HFFc6 (cell line): ENCODE results near the gene GALNT7. TPM values are rescaled to one million over a fixed set of nuclear protein-coding genes. Genes with fewer than 3 reads are reported as not detected.

Source experiments
- DNase-seq: peaks from one replicate; pipeline ENCODE4 v3.0.0-alpha.2; 2018
- H3K27ac Mint-ChIP-seq: 2 replicates; pipeline ENCODE4 v1.8.0; 2020; ENCODE audit warnings: mild to moderate bottlenecking, mixed read lengths
- H3K27me3 Mint-ChIP-seq: 2 replicates; pipeline ENCODE4 v1.8.0; 2021; ENCODE audit warnings: mild to moderate bottlenecking, moderate library complexity, mixed read lengths; ENCODE audit not compliant: insufficient read depth
- H3K36me3 Mint-ChIP-seq: 2 replicates; pipeline ENCODE4 v1.8.0; 2021; ENCODE audit warnings: low read depth, mixed read lengths
- H3K4me1 Mint-ChIP-seq: 2 replicates; pipeline ENCODE4 v1.8.0; 2020; ENCODE audit warnings: low read depth, mixed read lengths
- H3K4me3 Mint-ChIP-seq: 2 replicates; pipeline ENCODE4 v1.8.0; 2020; ENCODE audit warnings: mild to moderate bottlenecking, moderate library complexity, mixed read lengths
- H3K9me3 Mint-ChIP-seq: 2 replicates; pipeline ENCODE4 v1.8.0; 2020; ENCODE audit warnings: mild to moderate bottlenecking, mixed read lengths
- total RNA-seq, 6 experiments: library from RNA; stranded (reverse); fragmentation: NEBNext Ultra II Directional; extraction: Animal tissue kit (Norgen Biotek cat#: 25700); gene quantifications; 2 replicates in 1 of 6; 3 replicates in 5 of 6; pipeline ENCODE4 v1.2.3, GENCODE V29; 2021
- TF ChIP-seq, protein P1 (sequence below): fragments of 200-600 bp; sonication (generic); IDR thresholded peaks from 2 replicates; pipeline ENCODE4 v1.5.0; 2021; ENCODE audit warnings: antibody characterized with exemption, mild to moderate bottlenecking

GALNT7 gene
- total RNA-seq, 6 experiments from 2014 or later: 10.9 to 24.3 (median 23.0) TPM

DNA sequence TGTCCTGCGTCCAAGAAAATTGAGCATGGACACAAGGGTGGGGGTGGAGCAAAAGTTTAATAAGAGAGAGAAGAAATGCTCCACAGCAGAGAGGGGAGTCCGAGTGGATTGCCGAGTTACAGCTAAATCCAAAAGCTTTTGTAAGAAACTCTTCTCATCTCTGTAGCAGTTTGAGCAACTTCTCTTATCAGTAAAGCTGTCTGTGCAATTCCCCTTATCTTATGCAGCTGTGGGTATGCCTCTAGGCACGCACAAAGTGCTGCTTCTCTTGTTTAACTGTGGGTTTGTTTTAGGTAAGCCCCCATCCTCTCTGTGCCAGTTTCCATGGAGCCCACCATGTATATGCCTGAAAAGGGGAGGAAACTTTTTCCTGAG, 120.7 kb downstream of the GALNT7 start:
- H3K4me1 Mint-ChIP-seq: peaks cover 12% of the 10 kb centered on the region
- H3K27me3 Mint-ChIP-seq: no peaks in the 10 kb centered on the region; the same call in 1 of the 2 replicates
- peaks cover 15% of the 10 kb centered on the region; the same call in 1 of the 2 replicates for H3K36me3 Mint-ChIP-seq
- H3K9me3 Mint-ChIP-seq: peaks cover 21% of the 10 kb centered on the region
- no peak overlapping the region for H3K27ac Mint-ChIP-seq
- TF ChIP-seq, protein P1, sequence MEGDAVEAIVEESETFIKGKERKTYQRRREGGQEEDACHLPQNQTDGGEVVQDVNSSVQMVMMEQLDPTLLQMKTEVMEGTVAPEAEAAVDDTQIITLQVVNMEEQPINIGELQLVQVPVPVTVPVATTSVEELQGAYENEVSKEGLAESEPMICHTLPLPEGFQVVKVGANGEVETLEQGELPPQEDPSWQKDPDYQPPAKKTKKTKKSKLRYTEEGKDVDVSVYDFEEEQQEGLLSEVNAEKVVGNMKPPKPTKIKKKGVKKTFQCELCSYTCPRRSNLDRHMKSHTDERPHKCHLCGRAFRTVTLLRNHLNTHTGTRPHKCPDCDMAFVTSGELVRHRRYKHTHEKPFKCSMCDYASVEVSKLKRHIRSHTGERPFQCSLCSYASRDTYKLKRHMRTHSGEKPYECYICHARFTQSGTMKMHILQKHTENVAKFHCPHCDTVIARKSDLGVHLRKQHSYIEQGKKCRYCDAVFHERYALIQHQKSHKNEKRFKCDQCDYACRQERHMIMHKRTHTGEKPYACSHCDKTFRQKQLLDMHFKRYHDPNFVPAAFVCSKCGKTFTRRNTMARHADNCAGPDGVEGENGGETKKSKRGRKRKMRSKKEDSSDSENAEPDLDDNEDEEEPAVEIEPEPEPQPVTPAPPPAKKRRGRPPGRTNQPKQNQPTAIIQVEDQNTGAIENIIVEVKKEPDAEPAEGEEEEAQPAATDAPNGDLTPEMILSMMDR: no peak
- no peak for DNase-seq
- H3K4me3 Mint-ChIP-seq: no peak overlapping the region

DNA sequence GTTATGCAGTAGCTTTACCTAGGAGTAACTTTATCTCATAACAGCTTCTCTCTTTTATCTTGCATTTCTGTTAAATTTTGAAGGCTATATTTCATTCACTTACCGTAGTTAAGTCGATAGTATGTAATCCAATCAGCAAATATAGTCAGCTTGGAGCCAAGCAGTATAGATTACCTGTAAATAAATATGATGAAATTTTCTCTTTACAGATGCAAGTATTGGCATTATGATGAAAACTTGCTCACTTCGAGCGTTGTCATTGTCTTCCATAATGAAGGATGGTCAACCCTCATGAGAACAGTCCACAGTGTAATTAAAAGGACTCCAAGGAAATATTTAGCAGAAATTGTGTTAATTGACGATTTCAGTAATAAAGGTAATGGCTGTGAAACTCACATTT, 123.3 kb downstream of the GALNT7 start:
- H3K36me3 Mint-ChIP-seq: no peaks in the 10 kb centered on the region

DNA sequence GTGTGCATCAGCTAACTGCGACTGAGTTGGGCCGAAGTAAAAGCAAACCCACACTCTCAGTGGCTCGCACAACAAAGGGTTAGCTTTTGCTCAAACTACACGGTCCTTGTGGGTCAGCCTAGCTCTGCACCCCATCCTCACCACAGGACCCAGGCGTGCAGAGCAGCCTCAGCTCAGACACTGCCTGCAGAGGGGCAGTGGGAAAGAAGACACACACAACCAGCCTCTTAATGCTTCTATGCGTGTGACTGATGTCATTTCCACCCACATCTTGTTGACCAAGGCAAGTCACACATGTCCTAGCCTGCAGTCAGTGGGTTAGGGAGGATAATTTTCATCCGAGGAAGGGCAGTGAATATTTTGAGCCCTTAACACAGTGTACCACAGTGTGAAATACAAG, 125.1 kb downstream of the GALNT7 start:
- no peaks in the 10 kb centered on the region for H3K36me3 Mint-ChIP-seq
- H3K27ac Mint-ChIP-seq: no peak overlapping the region
- DNase-seq: no peak
- peaks cover 6% of the 10 kb centered on the region for H3K4me1 Mint-ChIP-seq
- H3K9me3 Mint-ChIP-seq: no peaks in the 10 kb centered on the region
- TF ChIP-seq, protein P1: no peak
- no peaks in the 10 kb centered on the region; the same call in 1 of the 2 replicates for H3K27me3 Mint-ChIP-seq
- H3K4me3 Mint-ChIP-seq: no peak overlapping the region

More for the DNA sequence above, 123.3 kb downstream of the GALNT7 start:
- no peak for DNase-seq
- Mint-ChIP-seq H3K27me3 (no peaks in the 10 kb centered on the region; the same call in 1 of the 2 replicates), H3K9me3 (peaks cover 4% of the 10 kb centered on the region; the same call in 1 of the 2 replicates), H3K27ac (no peak overlapping the region), H3K4me3 (no peak overlapping the region), H3K4me1 (peaks cover 12% of the 10 kb centered on the region)
- TF ChIP-seq, protein P1: no peak

DNA sequence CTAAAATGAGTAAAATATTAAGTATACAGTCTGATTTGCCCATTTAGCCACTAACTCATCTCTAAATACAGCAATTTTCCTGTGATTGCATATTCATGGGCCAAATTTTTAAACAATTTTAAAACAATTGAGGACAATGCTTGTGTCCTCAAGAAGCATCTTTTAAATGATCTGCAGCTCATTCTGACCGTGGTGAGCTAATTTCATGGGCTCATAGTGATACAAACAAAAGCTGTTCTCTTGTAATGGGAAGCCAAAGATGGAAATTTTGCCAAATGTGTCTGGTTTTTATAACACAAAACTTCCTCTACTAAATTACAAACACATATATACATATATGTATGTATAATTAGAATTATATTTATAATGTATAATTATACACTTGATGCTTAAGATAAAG, 125.8 kb downstream of the GALNT7 start:
- Mint-ChIP-seq H3K4me1 (no peaks in the 10 kb centered on the region), H3K27ac (no peak overlapping the region), H3K4me3 (no peak overlapping the region), H3K9me3 (no peaks in the 10 kb centered on the region), H3K27me3 (no peaks in the 10 kb centered on the region; the same call in 1 of the 2 replicates), H3K36me3 (no peaks in the 10 kb centered on the region)
- DNase-seq: no peak
- TF ChIP-seq, protein P1: no peak

DNA sequence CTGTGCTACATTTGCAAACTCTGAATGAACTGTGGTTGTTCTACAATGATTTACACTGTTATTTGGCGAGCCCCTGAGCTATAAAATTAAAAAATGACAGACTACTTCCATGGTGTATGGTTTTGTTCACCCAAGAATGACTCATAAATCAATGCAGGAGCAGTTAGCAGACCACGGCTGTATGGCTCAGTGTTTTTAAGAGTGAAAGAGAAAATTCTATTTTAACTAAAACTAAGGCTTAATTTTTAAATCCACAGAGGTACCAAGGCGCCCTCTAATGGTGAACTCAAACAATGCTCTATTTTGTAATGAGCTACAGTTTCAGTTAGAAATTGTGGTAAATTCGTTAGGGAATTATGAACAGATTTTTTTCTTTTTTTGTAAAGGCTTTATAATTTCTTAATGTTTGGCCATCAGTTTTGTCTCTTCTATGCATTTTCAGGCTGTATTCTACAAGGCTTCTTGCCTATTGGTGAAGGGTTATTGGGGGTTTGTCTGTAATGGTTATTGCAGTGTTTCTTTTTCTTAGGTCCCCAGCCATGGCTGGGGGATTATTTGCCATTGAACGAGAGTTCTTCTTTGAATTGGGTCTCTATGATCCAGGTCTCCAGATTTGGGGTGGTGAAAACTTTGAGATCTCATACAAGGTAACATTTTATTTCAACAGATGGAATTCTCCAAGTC, 133.0 kb downstream of the GALNT7 start:
- DNase-seq: peak; percentile 26
- no peak overlapping the region for H3K27ac Mint-ChIP-seq
- TF ChIP-seq, protein P1: peak; percentile 88
- H3K9me3 Mint-ChIP-seq: no peaks in the 10 kb centered on the region
- no peaks in the 10 kb centered on the region for H3K4me1 Mint-ChIP-seq
- no peaks in the 10 kb centered on the region; the same call in 1 of the 2 replicates for H3K27me3 Mint-ChIP-seq
- no peaks in the 10 kb centered on the region for H3K36me3 Mint-ChIP-seq
- H3K4me3 Mint-ChIP-seq: no peak overlapping the region
